MM.1S (cell line): Measurements from ENCODE around the gene ISYNA1.

Experiments used
- DNase-seq: peaks from one replicate; pipeline ENCODE4 v3.0.0-alpha.2; 2015
- H2AFZ ChIP-seq: fragments of 300-600 bp; sonication (generic); 2 replicates; pipeline ENCODE4 v1.6.0; 2016; ENCODE audit warnings: antibody characterized with exemption, low read length
- H3F3A ChIP-seq: fragments of 300-600 bp; sonication (generic); 2 replicates; pipeline ENCODE4 v1.6.1; 2016; ENCODE audit warnings: mild to moderate bottlenecking, antibody characterized with exemption, low read length, moderate library complexity, mixed read lengths; ENCODE audit not compliant: insufficient read depth
- H3K27ac ChIP-seq: fragments of 300-600 bp; sonication (generic); 2 replicates; pipeline ENCODE4 v1.5.1; 2016; ENCODE audit warnings: mild to moderate bottlenecking, low read length
- H3K27me3 ChIP-seq: fragments of 300-600 bp; sonication (generic); replicated peaks from 2 replicates; pipeline ENCODE4 v1.6.0; 2016; ENCODE audit warnings: low read length; ENCODE audit not compliant: insufficient read depth
- H3K36me3 ChIP-seq: fragments of 300-600 bp; sonication (generic); replicated peaks from 2 replicates; pipeline ENCODE4 v1.6.1; 2016; ENCODE audit warnings: mild to moderate bottlenecking, low read length, mixed read lengths; ENCODE audit not compliant: insufficient read depth
- H3K4me1 ChIP-seq: fragments of 300-600 bp; sonication (generic); 2 replicates; pipeline ENCODE4 v1.6.1; 2016; ENCODE audit warnings: low read length, mixed read lengths
- H3K4me2 ChIP-seq: fragments of 300-600 bp; sonication (generic); 2 replicates; pipeline ENCODE4 v1.6.0; 2016; ENCODE audit warnings: low read depth, low read length
- H3K4me3 ChIP-seq: fragments of 300-600 bp; sonication (generic); 2 replicates; pipeline ENCODE4 v1.5.1; 2016; ENCODE audit warnings: low read length, mixed read lengths
- H3K79me2 ChIP-seq: fragments of 300-600 bp; sonication (generic); 2 replicates; pipeline ENCODE4 v1.6.1; 2016; ENCODE audit warnings: mixed run types, low read length, mixed read lengths
- H3K9ac ChIP-seq: fragments of 300-600 bp; sonication (generic); 2 replicates; pipeline ENCODE4 v1.6.1; 2016; ENCODE audit warnings: low read length, mixed read lengths
- H3K9me2 ChIP-seq: fragments of 300-600 bp; sonication (generic); replicated peaks from 2 replicates; pipeline ENCODE4 v1.6.1; 2016; ENCODE audit warnings: mild to moderate bottlenecking, low read length, mixed read lengths; ENCODE audit not compliant: insufficient read depth
- H3K9me3 ChIP-seq: fragments of 300-600 bp; sonication (generic); replicated peaks from 2 replicates; pipeline ENCODE4 v1.6.1; 2016; ENCODE audit warnings: mild to moderate bottlenecking, low read length, mixed read lengths; ENCODE audit not compliant: insufficient read depth
- H4K20me1 ChIP-seq: fragments of 300-600 bp; sonication (generic); 2 replicates; pipeline ENCODE4 v1.6.1; 2016; ENCODE audit warnings: mild to moderate bottlenecking, low read length, moderate library complexity, mixed read lengths; ENCODE audit not compliant: insufficient read depth
- CTCF ChIP-seq: fragments of 300-600 bp; sonication (generic); IDR thresholded peaks from 2 replicates; pipeline ENCODE4 v1.5.1; 2016; ENCODE audit warnings: antibody characterized with exemption, low read length, mixed read lengths
- EZH2 ChIP-seq: fragments of 300-600 bp; sonication (generic); optimal IDR thresholded peaks from 2 replicates; pipeline ENCODE3; 2017; ENCODE audit warnings: low read depth, mild to moderate bottlenecking, antibody characterized with exemption, low read length, mixed read lengths
- EZH2phosphoT487 ChIP-seq: fragments of 300-600 bp; sonication (generic); IDR thresholded peaks from 2 replicates; pipeline ENCODE4 v1.6.1; 2018; ENCODE audit warnings: antibody characterized with exemption, low read length

The ISYNA1 gene

GRCh38 chr19:18478545-18479311, 40.8 kb upstream of the ISYNA1 start:
- TF ChIP-seq CTCF = no peak
- Histone ChIP-seq H3K4me1 (peaks cover 8% of the 10 kb centered on the region), H3K9me2 (no peaks in the 10 kb centered on the region), H3K4me2 (no peak overlapping the region), H3K79me2 (peaks cover 99% of the 10 kb centered on the region), H2AFZ (no peak overlapping the region), H3F3A (no peaks in the 10 kb centered on the region), H3K27me3 (no peaks in the 10 kb centered on the region), H3K36me3 (no peaks in the 10 kb centered on the region), H3K9me3 (no peaks in the 10 kb centered on the region), H3K27ac (no peak overlapping the region), H3K9ac (no peak overlapping the region), H4K20me1 (peaks cover 93% of the 10 kb centered on the region), H3K4me3 (no peak overlapping the region)
- DNase-seq = no peak

DNA sequence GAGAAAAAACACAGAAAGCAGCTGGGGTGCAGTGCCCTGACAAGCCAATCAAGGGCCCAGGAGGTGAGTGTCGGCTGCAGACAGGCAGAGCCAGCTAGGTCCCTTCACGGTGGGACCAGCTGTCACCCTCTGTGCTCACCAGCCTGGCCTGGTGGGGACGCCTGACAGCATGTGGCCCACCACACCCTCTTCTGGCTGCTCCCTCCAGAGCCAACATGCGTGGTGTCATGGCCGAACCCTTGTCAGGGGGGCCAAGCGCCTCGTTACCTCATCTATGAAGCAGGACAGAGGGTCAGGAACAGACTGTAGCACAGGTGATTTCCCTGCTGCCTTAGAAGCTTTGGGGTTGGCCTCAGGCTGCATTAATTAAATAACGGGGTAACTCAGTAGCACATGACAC, 40.0 kb upstream of the ISYNA1 start:
- peaks cover 99% of the 10 kb centered on the region for H3K79me2 ChIP-seq
- peaks cover 93% of the 10 kb centered on the region for H4K20me1 ChIP-seq
- no peak overlapping the region for H3K4me2 ChIP-seq
- no peaks in the 10 kb centered on the region for H3K27me3 ChIP-seq
- no peak overlapping the region for H3K4me3 ChIP-seq
- no peak overlapping the region for H2AFZ ChIP-seq
- H3K9me3 ChIP-seq = no peaks in the 10 kb centered on the region
- TF ChIP-seq EZH2 (no peak), CTCF (no peak), EZH2phosphoT487 (no peak)
- H3K27ac ChIP-seq = no peak overlapping the region
- H3K4me1 ChIP-seq = peaks cover 8% of the 10 kb centered on the region
- H3K9me2 ChIP-seq = no peaks in the 10 kb centered on the region
- no peaks in the 10 kb centered on the region for H3F3A ChIP-seq
- H3K36me3 ChIP-seq = no peaks in the 10 kb centered on the region
- no peak for DNase-seq
- no peak overlapping the region for H3K9ac ChIP-seq

DNA sequence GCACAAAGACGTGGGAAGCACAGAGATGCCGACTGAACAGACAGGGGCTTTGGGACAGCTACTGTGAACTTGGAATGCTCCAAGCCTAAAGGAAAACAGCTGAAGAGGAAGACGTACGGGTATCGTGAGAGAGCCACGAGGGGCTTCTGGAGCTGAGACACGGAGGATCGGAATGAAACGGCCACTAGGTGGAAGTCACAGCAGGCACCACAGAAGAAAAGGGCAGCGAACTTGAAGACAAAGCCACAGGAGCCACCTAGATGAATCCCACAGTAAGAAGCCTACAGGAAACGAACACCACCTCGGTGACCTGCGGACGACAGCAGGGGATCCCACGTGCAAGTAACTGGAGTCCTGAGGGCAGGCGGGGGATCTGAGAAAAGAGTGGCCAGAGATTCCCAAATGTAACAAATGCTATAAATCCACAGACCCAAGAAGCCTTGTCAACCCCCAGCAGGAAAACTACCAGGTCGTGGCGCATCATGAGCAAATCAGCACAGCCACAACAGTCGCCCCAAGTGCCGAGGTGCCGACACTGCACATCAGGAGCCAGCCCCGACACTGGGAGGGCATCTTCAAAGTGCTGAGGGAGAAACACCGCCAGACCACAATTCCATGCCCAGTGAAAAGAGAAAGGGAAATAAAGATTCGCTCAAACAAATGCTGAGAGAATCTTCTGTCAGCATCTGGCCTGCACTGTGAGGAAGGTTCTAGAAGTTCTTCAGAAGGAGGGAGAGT, 39.3 kb upstream of the ISYNA1 start:
- peaks cover 8% of the 10 kb centered on the region for H3K4me1 ChIP-seq
- no peaks in the 10 kb centered on the region for H3K36me3 ChIP-seq
- DNase-seq = no peak
- no peak overlapping the region for H3K4me3 ChIP-seq
- H3K79me2 ChIP-seq = peaks cover 99% of the 10 kb centered on the region
- TF ChIP-seq EZH2 (no peak), EZH2phosphoT487 (no peak), CTCF (no peak)
- no peaks in the 10 kb centered on the region for H3K27me3 ChIP-seq
- H3K9me3 ChIP-seq = no peaks in the 10 kb centered on the region
- H4K20me1 ChIP-seq = peaks cover 86% of the 10 kb centered on the region
- no peak overlapping the region for H3K4me2 ChIP-seq
- H3K9me2 ChIP-seq = no peaks in the 10 kb centered on the region
- no peak overlapping the region for H3K27ac ChIP-seq
- no peaks in the 10 kb centered on the region for H3F3A ChIP-seq
- H3K9ac ChIP-seq = no peak overlapping the region
- no peak overlapping the region for H2AFZ ChIP-seq
